Activated T-cell treated with anti-CD3 and anti-CD28 coated beads, Interleukin-2, amount 50 U/mL, for 48 hours (primary cell): ENCODE data around the gene SEC24A.
"Not testable (repeated sequence)": the region's sequence is repeated elsewhere in the genome, so short reads cannot be mapped to it uniquely, and the experiment has no call there.

Source experiments
- DNase-seq, 2 experiments: peaks; one replicate each; pipeline ENCODE4 v3.0.0-alpha.2; 2020

SEC24A gene

GRCh38 chr5:134758176-134758503 is 109.6 kb downstream of the SEC24A start:
- no peak for DNase-seq

- DNase-seq: peak; percentile 97
These were observed 110.1 kb downstream of the SEC24A start, which contains the start of gene DDX46 for GRCh38 chr5:134758504-134759341. Gene DDX46 (plus strand): TSS chr5:134758779. CDS start chr5:134758939, 160 bp downstream.

- DNase-seq: not testable (repeated sequence)
These were observed 119.1 kb downstream of the SEC24A start for GRCh38 chr5:134767528-134768291.

GRCh38 chr5:134769206-134769605 is 120.6 kb downstream of the SEC24A start:
- DNase-seq: no peak

- DNase-seq: no peak
These were observed 124.0 kb downstream of the SEC24A start for GRCh38 chr5:134772461-134773125.

GRCh38 chr5:134777366-134777765 is 128.8 kb downstream of the SEC24A start:
- no peak for DNase-seq
